ENCODE measurements around the gene SPACA9.
A peak's percentile ranks its signal among the peaks of the same experiment; 100 is the strongest.

The SPACA9 gene

GRCh38 chr9:132877824-132878694, 639 bp upstream of the SPACA9 start, which contains the start of gene AK8:
Gene AK8 (minus strand): TSS chr9:132878284. CDS start chr9:132878255, 29 bp downstream.
- H3K9me3 ChIP-seq (ENCODE audit: control insufficient read depth, low read length) = no peaks in the 10 kb centered on the region
- H3K4me1 ChIP-seq (ENCODE audit: control insufficient read depth, insufficient read depth, low read length) = no peaks in the 10 kb centered on the region
- H3K27ac ChIP-seq (ENCODE audit: insufficient read depth, low read depth, low read length, poor library complexity, severe bottlenecking) = no peak within 1 kb of the TSS
- 1 to 2% methylated on average over 89 of the region's 89 CpGs for WGBS, 2 experiments
- no peaks in the 10 kb centered on the region for H3K36me3 ChIP-seq (ENCODE audit: control insufficient read depth, insufficient read depth, low read length)
- H3K4me3 ChIP-seq (ENCODE audit: insufficient read depth, low read depth, low read length) = peak within 1 kb of the TSS; percentile 74
- H3K27me3 ChIP-seq (ENCODE audit: control insufficient read depth, insufficient read depth, low read length, poor library complexity, severe bottlenecking) = peaks cover 24% of the 10 kb centered on the region

DNA sequence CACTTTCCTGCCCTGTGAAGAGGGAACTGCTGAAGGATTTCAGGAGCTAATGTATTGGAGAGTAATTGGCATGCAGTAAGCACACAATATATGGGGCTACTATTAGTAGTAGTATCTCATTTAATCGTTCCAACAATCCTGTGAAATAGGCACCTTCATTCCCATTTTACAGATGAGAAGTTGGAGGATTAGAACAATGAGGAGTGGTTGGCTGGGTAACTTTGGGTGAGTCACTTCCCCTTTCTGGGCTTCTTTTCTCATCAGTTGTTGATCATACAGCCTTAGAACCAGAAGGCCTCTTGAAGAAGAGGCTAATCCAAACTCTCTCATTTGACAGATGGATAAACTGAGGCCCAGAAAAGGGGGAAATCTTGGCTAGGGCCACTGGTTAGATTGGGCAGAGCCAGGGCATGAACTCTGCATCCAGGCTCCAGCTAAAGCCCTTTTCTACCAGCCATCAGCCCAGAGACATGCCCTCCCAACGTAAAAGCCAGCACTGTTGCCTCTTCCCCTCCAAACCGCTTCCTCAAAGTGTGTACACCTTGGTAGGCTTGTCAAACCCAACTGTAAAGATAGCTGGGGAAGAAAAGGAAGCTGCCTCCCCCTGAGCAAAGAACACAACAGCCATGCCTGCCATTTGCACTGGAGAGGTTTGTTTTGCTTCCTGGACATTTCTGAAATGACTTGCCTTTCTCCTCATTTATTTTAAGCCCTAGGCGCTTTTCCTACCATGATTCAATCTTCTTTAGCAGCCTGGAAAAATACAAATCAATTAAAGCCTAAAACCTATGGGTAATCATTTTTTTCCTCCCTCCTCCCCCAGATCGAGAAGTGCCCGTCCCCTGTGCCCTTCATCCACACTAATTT, 992 bp downstream of the SPACA9 start:
- H3K36me3 ChIP-seq (ENCODE audit: control insufficient read depth, insufficient read depth, low read length) = no peaks in the 10 kb centered on the region
- no peak overlapping the region for H3K4me3 ChIP-seq (ENCODE audit: insufficient read depth, low read depth, low read length)
- H3K27ac ChIP-seq (ENCODE audit: insufficient read depth, low read depth, low read length, poor library complexity, severe bottlenecking) = no peak overlapping the region
- 91 to 92% methylated on average over 5 to 6 of the region's 6 CpGs for WGBS, 2 experiments
- peaks cover 24% of the 10 kb centered on the region for H3K27me3 ChIP-seq (ENCODE audit: control insufficient read depth, insufficient read depth, low read length, poor library complexity, severe bottlenecking)
- H3K4me1 ChIP-seq (ENCODE audit: control insufficient read depth, insufficient read depth, low read length) = no peaks in the 10 kb centered on the region
- H3K9me3 ChIP-seq (ENCODE audit: control insufficient read depth, low read length) = no peaks in the 10 kb centered on the region

DNA sequence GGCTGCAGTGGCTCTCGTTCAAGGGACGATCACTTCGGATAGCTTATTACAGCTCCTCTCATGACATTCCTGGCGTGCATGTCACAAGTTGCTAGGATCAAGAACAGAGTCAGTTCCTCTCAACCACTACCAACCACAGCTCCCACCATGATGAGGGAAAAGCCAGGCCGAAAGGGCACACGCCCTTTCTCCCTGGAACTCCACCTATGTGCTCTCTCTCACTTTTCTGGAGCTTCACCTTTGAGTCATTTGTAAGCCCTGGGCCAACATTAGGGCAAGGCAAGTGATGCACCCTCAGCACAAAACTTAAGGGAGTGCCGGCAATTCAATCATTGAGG, 1.6 kb downstream of the SPACA9 start:
- Histone ChIP-seq H3K4me3 (ENCODE audit: insufficient read depth, low read depth, low read length) (no peak overlapping the region), H3K27me3 (ENCODE audit: control insufficient read depth, insufficient read depth, low read length, poor library complexity, severe bottlenecking) (peaks cover 23% of the 10 kb centered on the region), H3K27ac (ENCODE audit: insufficient read depth, low read depth, low read length, poor library complexity, severe bottlenecking) (no peak overlapping the region), H3K36me3 (ENCODE audit: control insufficient read depth, insufficient read depth, low read length) (no peaks in the 10 kb centered on the region), H3K4me1 (ENCODE audit: control insufficient read depth, insufficient read depth, low read length) (no peaks in the 10 kb centered on the region), H3K9me3 (ENCODE audit: control insufficient read depth, low read length) (no peaks in the 10 kb centered on the region)
- WGBS, 2 experiments = 86 to 87% methylated on average over 6 to 7 of the region's 7 CpGs

GRCh38 chr9:132881826-132882225, 3.1 kb downstream of the SPACA9 start:
- Histone ChIP-seq H3K27ac (ENCODE audit: insufficient read depth, low read depth, low read length, poor library complexity, severe bottlenecking) (no peak overlapping the region), H3K4me1 (ENCODE audit: control insufficient read depth, insufficient read depth, low read length) (no peaks in the 10 kb centered on the region), H3K9me3 (ENCODE audit: control insufficient read depth, low read length) (no peaks in the 10 kb centered on the region), H3K36me3 (ENCODE audit: control insufficient read depth, insufficient read depth, low read length) (no peaks in the 10 kb centered on the region), H3K27me3 (ENCODE audit: control insufficient read depth, insufficient read depth, low read length, poor library complexity, severe bottlenecking) (peaks cover 12% of the 10 kb centered on the region), H3K4me3 (ENCODE audit: insufficient read depth, low read depth, low read length) (no peak overlapping the region)
- WGBS, 2 experiments = 92 to 95% methylated on average over 6 of the region's 6 CpGs

GRCh38 chr9:132882616-132883015, 3.9 kb downstream of the SPACA9 start:
- WGBS, 2 experiments = 80 to 83% methylated on average over 6 of the region's 6 CpGs
- Histone ChIP-seq H3K27ac (ENCODE audit: insufficient read depth, low read depth, low read length, poor library complexity, severe bottlenecking) (no peak overlapping the region), H3K27me3 (ENCODE audit: control insufficient read depth, insufficient read depth, low read length, poor library complexity, severe bottlenecking) (peaks cover 4% of the 10 kb centered on the region), H3K36me3 (ENCODE audit: control insufficient read depth, insufficient read depth, low read length) (no peaks in the 10 kb centered on the region), H3K9me3 (ENCODE audit: control insufficient read depth, low read length) (no peaks in the 10 kb centered on the region), H3K4me1 (ENCODE audit: control insufficient read depth, insufficient read depth, low read length) (no peaks in the 10 kb centered on the region), H3K4me3 (ENCODE audit: insufficient read depth, low read depth, low read length) (no peak overlapping the region)

DNA sequence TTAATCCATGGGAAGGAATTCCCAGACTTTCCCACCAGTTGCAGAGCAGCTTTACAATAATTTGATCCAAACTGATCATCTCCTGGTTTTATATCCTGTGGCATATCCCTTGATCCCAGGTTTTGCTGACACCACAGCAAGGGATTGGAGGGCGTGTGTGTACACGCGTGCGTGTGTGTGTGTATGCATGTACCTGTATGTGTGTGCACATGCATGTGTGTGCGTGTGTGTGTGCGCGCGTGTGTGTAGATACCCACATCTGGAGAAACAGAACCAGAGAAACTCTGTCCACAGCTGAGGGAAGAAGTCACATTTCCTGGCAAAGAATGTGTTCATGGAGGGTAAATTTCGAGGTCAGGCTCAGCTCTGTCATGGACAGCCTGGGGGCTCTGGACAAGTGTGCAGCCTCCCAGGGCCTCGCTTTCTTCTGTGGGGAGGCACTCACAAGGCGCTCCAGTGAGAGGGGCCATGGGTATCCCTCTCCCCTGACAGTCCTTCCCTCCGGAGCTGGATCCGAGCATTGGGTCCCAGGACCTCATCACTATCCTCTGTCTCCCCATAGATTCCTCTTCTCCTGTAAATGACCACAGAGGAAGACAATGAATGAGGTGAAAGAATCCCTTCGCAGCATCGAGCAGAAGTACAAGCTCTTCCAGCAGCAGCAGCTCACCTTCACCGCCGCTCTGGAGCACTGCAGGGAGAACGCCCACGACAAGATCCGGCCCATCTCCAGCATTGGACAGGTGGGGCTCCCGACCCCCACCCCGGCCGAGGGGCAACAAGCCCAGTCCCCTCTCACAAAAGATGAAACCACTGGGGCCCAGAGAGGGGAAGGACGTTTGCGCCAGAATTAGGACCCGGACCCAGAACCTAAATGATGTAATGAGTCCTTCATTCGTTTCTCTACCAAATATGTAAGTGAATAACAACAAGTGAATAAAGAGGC, 4.9 kb downstream of the SPACA9 start:
- Histone ChIP-seq H3K27me3 (ENCODE audit: control insufficient read depth, insufficient read depth, low read length, poor library complexity, severe bottlenecking) (no peaks in the 10 kb centered on the region), H3K36me3 (ENCODE audit: control insufficient read depth, insufficient read depth, low read length) (no peaks in the 10 kb centered on the region), H3K4me3 (ENCODE audit: insufficient read depth, low read depth, low read length) (no peak overlapping the region), H3K4me1 (ENCODE audit: control insufficient read depth, insufficient read depth, low read length) (no peaks in the 10 kb centered on the region), H3K27ac (ENCODE audit: insufficient read depth, low read depth, low read length, poor library complexity, severe bottlenecking) (no peak overlapping the region), H3K9me3 (ENCODE audit: control insufficient read depth, low read length) (no peaks in the 10 kb centered on the region)
- 94 to 97% methylated on average over 27 of the region's 27 CpGs for WGBS, 2 experiments

DNA sequence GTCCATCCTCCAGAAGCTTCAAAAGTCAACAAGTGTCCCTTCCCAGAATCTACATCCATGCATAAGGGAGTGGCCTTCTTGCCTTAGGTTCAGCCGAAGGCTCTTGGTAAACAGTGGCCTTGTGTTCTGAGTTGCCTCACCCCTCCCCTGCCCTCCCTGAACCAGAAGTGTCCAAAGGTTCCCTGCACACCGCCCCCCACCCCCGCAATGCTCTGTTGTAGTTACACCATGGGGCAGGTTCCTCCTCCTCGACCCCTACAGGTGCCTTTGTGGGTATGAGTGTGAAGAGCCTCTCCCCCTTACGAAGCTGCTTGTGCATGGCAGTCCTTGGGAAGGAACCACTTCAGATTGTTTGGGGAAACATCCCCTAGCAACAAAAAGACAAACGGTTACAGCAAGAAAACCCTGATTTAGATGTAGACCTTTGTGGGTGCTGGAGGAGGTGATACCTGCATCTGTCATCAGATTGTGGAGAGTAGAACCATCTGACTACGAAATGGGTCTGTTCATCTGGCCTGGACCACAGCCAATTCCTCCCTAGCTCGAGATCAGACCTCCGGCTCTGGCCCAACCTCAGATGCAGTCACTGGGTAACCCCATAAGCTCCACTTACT, 7.1 kb downstream of the SPACA9 start:
- Histone ChIP-seq H3K27me3 (ENCODE audit: control insufficient read depth, insufficient read depth, low read length, poor library complexity, severe bottlenecking) (no peaks in the 10 kb centered on the region), H3K9me3 (ENCODE audit: control insufficient read depth, low read length) (no peaks in the 10 kb centered on the region), H3K27ac (ENCODE audit: insufficient read depth, low read depth, low read length, poor library complexity, severe bottlenecking) (no peak overlapping the region), H3K4me1 (ENCODE audit: control insufficient read depth, insufficient read depth, low read length) (no peaks in the 10 kb centered on the region), H3K4me3 (ENCODE audit: insufficient read depth, low read depth, low read length) (no peak overlapping the region), H3K36me3 (ENCODE audit: control insufficient read depth, insufficient read depth, low read length) (no peaks in the 10 kb centered on the region)
- 89 to 93% methylated on average over 9 of the region's 9 CpGs for WGBS, 2 experiments

GRCh38 chr9:132886334-132886725, 7.6 kb downstream of the SPACA9 start:
- 88 to 93% methylated on average over 6 of the region's 6 CpGs for WGBS, 2 experiments
- H3K4me3 ChIP-seq (ENCODE audit: insufficient read depth, low read depth, low read length) = no peak overlapping the region
- H3K4me1 ChIP-seq (ENCODE audit: control insufficient read depth, insufficient read depth, low read length) = no peaks in the 10 kb centered on the region
- H3K27me3 ChIP-seq (ENCODE audit: control insufficient read depth, insufficient read depth, low read length, poor library complexity, severe bottlenecking) = no peaks in the 10 kb centered on the region
- H3K27ac ChIP-seq (ENCODE audit: insufficient read depth, low read depth, low read length, poor library complexity, severe bottlenecking) = no peak overlapping the region
- no peaks in the 10 kb centered on the region for H3K9me3 ChIP-seq (ENCODE audit: control insufficient read depth, low read length)
- no peaks in the 10 kb centered on the region for H3K36me3 ChIP-seq (ENCODE audit: control insufficient read depth, insufficient read depth, low read length)

DNA sequence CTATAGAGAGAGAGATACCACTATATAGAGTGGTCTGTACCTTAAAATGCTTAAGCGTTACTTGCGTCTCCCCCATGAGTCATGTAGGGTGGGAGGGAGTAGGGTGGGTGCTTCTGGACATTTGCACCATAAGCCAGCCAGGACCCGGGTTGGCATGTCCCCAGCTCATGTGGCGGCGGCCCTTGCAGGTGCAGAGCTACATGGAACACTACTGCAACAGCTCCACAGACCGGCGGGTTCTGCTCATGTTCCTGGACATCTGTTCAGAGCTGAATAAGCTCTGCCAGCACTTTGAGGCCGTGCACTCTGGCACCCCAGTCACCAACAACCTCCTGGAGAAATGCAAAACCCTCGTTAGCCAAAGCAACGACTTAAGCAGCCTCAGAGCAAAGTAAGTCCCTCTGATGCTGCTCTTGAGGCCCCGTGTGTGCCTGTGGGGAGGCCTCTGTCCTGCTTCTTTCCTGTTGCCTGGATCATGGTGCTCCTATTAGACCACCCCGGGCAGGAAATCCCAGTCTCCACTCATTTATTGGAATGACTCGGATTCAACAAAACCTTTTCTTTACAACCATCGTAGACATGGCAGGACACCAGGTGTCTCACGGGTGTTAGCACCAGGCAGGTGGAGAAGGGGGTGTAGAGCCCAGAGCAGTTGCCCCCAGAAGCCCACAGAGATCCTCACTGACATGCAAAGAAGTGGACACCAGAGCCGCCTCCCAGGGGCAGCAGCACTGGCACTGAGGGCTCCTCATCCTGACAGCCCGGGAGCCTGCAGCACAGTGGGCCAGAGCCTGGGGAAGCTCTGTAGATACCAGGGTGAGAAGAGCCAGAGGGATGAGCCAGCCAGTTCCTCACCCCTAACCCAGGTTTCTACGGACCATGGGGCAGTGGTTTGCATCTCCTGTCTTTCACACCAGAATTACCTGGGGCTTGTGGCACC, 8.8 kb downstream of the SPACA9 start:
- Histone ChIP-seq H3K4me3 (ENCODE audit: insufficient read depth, low read depth, low read length) (no peak overlapping the region), H3K4me1 (ENCODE audit: control insufficient read depth, insufficient read depth, low read length) (no peaks in the 10 kb centered on the region), H3K9me3 (ENCODE audit: control insufficient read depth, low read length) (no peaks in the 10 kb centered on the region), H3K27me3 (ENCODE audit: control insufficient read depth, insufficient read depth, low read length, poor library complexity, severe bottlenecking) (no peaks in the 10 kb centered on the region), H3K27ac (ENCODE audit: insufficient read depth, low read depth, low read length, poor library complexity, severe bottlenecking) (no peak overlapping the region), H3K36me3 (ENCODE audit: control insufficient read depth, insufficient read depth, low read length) (no peaks in the 10 kb centered on the region)
- 91 to 94% methylated on average over 18 of the region's 18 CpGs for WGBS, 2 experiments

Data from ectodermal cell (in vitro differentiated cells).